GM21526 (cell line): Measurements from ENCODE around the gene TMEM201.
"Not testable (repeated sequence)": the region's sequence is repeated elsewhere in the genome, so short reads cannot be mapped to it uniquely, and the experiment has no call there.

Experiments
- ATAC-seq: cut with Tn5 transposase; IDR thresholded peaks from one replicate; pipeline ENCODE4 v1.9.1; 2021; ENCODE audit warnings: moderate library complexity; ENCODE audit not compliant: unreplicated experiment, low FRiP score

Gene TMEM201

GRCh38 chr1:9588551-9589143 is at the start of gene TMEM201:
Gene TMEM201 (plus strand): TSS chr1:9588911. CDS start chr1:9588931, 20 bp downstream.
- peak; percentile 61 for ATAC-seq

- peak; percentile 87 for ATAC-seq
Observed at GRCh38 chr1:9539165-9539828, 49.4 kb upstream of the TMEM201 start, which contains the start of gene SLC25A33. Gene SLC25A33 (plus strand): TSS chr1:9539465. CDS start chr1:9539692, 227 bp downstream.

GRCh38 chr1:9539829-9540550 is 48.7 kb upstream of the TMEM201 start:
- peak; percentile 52 for ATAC-seq

- no peak for ATAC-seq
Observed at GRCh38 chr1:9542430-9542829, 46.3 kb upstream of the TMEM201 start.

- ATAC-seq = no peak
Observed at GRCh38 chr1:9544926-9545325, 43.8 kb upstream of the TMEM201 start.

- no peak for ATAC-seq
Observed at GRCh38 chr1:9549955-9550546, 38.7 kb upstream of the TMEM201 start.

GRCh38 chr1:9551984-9552383 is 36.7 kb upstream of the TMEM201 start:
- ATAC-seq = no peak

- no peak for ATAC-seq
Observed at GRCh38 chr1:9553736-9554144, 35.0 kb upstream of the TMEM201 start.

GRCh38 chr1:9555942-9556341 is 32.8 kb upstream of the TMEM201 start:
- no peak for ATAC-seq

- no peak for ATAC-seq
Observed at GRCh38 chr1:9557624-9558023, 31.1 kb upstream of the TMEM201 start.

- ATAC-seq = no peak
Observed at GRCh38 chr1:9558271-9558945, 30.3 kb upstream of the TMEM201 start.

- ATAC-seq = no peak
Observed at GRCh38 chr1:9558946-9559545, 29.7 kb upstream of the TMEM201 start.

- no peak for ATAC-seq
Observed at GRCh38 chr1:9559673-9560072, 29.0 kb upstream of the TMEM201 start.

GRCh38 chr1:9560090-9560489 is 28.6 kb upstream of the TMEM201 start:
- ATAC-seq = not testable (repeated sequence)

GRCh38 chr1:9561429-9561828 is 27.3 kb upstream of the TMEM201 start:
- no peak for ATAC-seq

GRCh38 chr1:9569267-9569666 is 19.4 kb upstream of the TMEM201 start:
- no peak for ATAC-seq

GRCh38 chr1:9570886-9571529 is 17.7 kb upstream of the TMEM201 start:
- ATAC-seq = not testable (repeated sequence)

GRCh38 chr1:9573723-9574122 is 15.0 kb upstream of the TMEM201 start:
- ATAC-seq = no peak

GRCh38 chr1:9575486-9575885 is 13.2 kb upstream of the TMEM201 start:
- ATAC-seq = no peak

- no peak for ATAC-seq
Observed at GRCh38 chr1:9576903-9577302, 11.8 kb upstream of the TMEM201 start.
